ENCODE results near the gene RAB18. TPM values are rescaled to one million over a fixed set of nuclear protein-coding genes. Genes with fewer than 3 reads are reported as not detected.

The RAB18 gene
- total RNA-seq, 1 experiment from 2014 or later = 89.4 TPM

DNA sequence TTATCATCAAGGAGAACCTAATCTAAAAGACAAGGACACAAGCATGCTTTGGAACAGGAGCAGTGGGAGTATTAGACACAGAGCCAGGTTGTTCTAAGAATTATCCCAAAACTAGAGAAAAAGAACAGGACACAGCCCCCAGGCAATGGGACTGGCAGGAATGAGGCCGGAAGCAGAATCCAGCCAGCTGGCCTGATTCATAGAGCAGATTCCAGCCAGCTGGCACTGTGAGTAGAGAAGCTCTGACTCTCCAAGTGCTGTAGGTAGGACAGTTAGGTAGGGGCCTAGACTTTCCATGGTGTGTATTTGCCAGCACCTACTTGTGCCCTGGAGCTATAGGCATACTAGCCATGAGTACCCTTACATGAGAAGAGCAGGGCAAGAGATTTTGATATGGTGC, 13.3 kb upstream of the RAB18 start:
- H4K91ac ChIP-seq (ENCODE audit: insufficient read length, low read depth, low read length) = no peak overlapping the region
- H3K27ac Mint-ChIP-seq = no peak overlapping the region; a peak in 1 of 7 replicates

More for the DNA sequence above, 13.3 kb upstream of the RAB18 start:
- Histone ChIP-seq H2BK15ac (ENCODE audit: low read depth, low read length) (no peak overlapping the region), H3K4ac (ENCODE audit: low read depth, low read length) (no peak overlapping the region), H3K4me2 (ENCODE audit: insufficient read depth, insufficient read length, low read length) (no peak overlapping the region), H3K23me2 (ENCODE audit: insufficient read length, low read depth, low read length, poor library complexity, severe bottlenecking) (no peaks in the 10 kb centered on the region), H2BK120ac (ENCODE audit: low read depth, low read length, poor library complexity, severe bottlenecking) (no peak overlapping the region), H3K14ac (ENCODE audit: insufficient read depth, low read length) (no peak overlapping the region), H3K4me1 (ENCODE audit: insufficient read depth, low read length) (no peaks in the 10 kb centered on the region), H3K9ac (ENCODE audit: extremely low read depth, insufficient read length, low read length) (no peak overlapping the region), H4K8ac (replicated peaks; ENCODE audit: insufficient read length, low read depth, low read length) (no peak overlapping the region), H3K18ac (ENCODE audit: insufficient read length, low read depth, low read length) (no peak overlapping the region), H3K79me2 (ENCODE audit: insufficient read depth, low read length) (no peaks in the 10 kb centered on the region), H2AK5ac (ENCODE audit: insufficient read length, low read length) (no peak overlapping the region), H3T11ph (ENCODE audit: low read length) (no peak overlapping the region), H2AFZ (ENCODE audit: low read length) (no peak overlapping the region), H3K79me1 (ENCODE audit: insufficient read depth, low read depth, low read length, poor library complexity, severe bottlenecking) (no peaks in the 10 kb centered on the region), H4K20me1 (ENCODE audit: control insufficient read depth, insufficient read depth, insufficient read length) (no peaks in the 10 kb centered on the region), H2BK5ac (ENCODE audit: insufficient read length, low read length) (no peak overlapping the region), H3K23ac (ENCODE audit: insufficient read length, low read depth, low read length) (no peak overlapping the region), H2BK20ac (ENCODE audit: low read depth, low read length, poor library complexity, severe bottlenecking) (no peak overlapping the region), H3K9me3 (ENCODE audit: control insufficient read depth, low read depth, low read length) (no peaks in the 10 kb centered on the region), H2BK12ac (ENCODE audit: insufficient read length, low read depth, low read length) (no peak overlapping the region), H4K5ac (ENCODE audit: insufficient read length, low read depth, low read length) (no peak overlapping the region), H3K56ac (ENCODE audit: insufficient read length, low read depth, low read length) (no peak overlapping the region), H3K27ac (ENCODE audit: insufficient read length, low read depth, low read length) (no peak overlapping the region), H3K27me3 (ENCODE audit: insufficient read depth, low read length) (no peaks in the 10 kb centered on the region)
- peaks cover 11% of the 10 kb centered on the region in 2 experiments for H3K9me3 Mint-ChIP-seq
- TF ChIP-seq, protein P1, sequence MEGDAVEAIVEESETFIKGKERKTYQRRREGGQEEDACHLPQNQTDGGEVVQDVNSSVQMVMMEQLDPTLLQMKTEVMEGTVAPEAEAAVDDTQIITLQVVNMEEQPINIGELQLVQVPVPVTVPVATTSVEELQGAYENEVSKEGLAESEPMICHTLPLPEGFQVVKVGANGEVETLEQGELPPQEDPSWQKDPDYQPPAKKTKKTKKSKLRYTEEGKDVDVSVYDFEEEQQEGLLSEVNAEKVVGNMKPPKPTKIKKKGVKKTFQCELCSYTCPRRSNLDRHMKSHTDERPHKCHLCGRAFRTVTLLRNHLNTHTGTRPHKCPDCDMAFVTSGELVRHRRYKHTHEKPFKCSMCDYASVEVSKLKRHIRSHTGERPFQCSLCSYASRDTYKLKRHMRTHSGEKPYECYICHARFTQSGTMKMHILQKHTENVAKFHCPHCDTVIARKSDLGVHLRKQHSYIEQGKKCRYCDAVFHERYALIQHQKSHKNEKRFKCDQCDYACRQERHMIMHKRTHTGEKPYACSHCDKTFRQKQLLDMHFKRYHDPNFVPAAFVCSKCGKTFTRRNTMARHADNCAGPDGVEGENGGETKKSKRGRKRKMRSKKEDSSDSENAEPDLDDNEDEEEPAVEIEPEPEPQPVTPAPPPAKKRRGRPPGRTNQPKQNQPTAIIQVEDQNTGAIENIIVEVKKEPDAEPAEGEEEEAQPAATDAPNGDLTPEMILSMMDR (conservative IDR thresholded peaks at IDR 0.05) = no peak
- DNase-seq = no peak
- peaks cover 12% of the 10 kb centered on the region for H3K27me3 Mint-ChIP-seq (ENCODE audit: low read depth)
- H3K4me3 Mint-ChIP-seq = no peak overlapping the region
- no CpG with 5 or more reads among the region's 1 CpG for WGBS (ENCODE audit: extremely low coverage, insufficient read length, low lambda C conversion rate)
- no peaks in the 10 kb centered on the region for H3K4me1 Mint-ChIP-seq
- H3K36me3 Mint-ChIP-seq (ENCODE audit: insufficient read depth in 1 of 3, low read depth in 3 of 3) = peaks cover 3 to 12% (median 10%) of the 10 kb centered on the region in 3 experiments; a peak in 5 of 7 replicates
